Gastroesophageal sphincter (tissue), 4 donors: ENCODE measurements around the gene ACOT7. TPM values are rescaled to one million over a fixed set of nuclear protein-coding genes. Genes with fewer than 3 reads are reported as not detected.

Source experiments
- ATAC-seq: fragments of 150-250 bp; one replicate; pipeline ENCODE4 v1.9.1; 2016; ENCODE audit warnings: mild to moderate bottlenecking, moderate library complexity
- H3K27ac ChIP-seq, 4 donors: fragments of 200-600 bp; sonication (generic) in 3 of 4; 1 replicate in 3 of 4; 2 replicates in 1 of 4; pipeline ENCODE4 v1.5.1; 2016 to 2019
- H3K27me3 ChIP-seq: fragments of 200-600 bp; sonication (generic); one replicate; pipeline ENCODE4 v1.5.1; 2019
- H3K36me3 ChIP-seq, 2 donors: fragments of 200-600 bp; sonication (generic); one replicate each; pipeline ENCODE4 v1.5.1; 2019; ENCODE audit warnings: control low read depth in 1 of 2
- H3K4me1 ChIP-seq, 3 donors: fragments of 200-600 bp; sonication (generic); 1 replicate in 2 of 3; 2 replicates in 1 of 3; pipeline ENCODE4 v1.5.1; 2016 to 2019; ENCODE audit warnings: control low read depth in 2 of 3
- H3K4me3 ChIP-seq, 2 donors: fragments of 200-600 bp; sonication (generic); one replicate each; pipeline ENCODE4 v1.5.1; 2019; ENCODE audit warnings: mild to moderate bottlenecking in 1 of 2, moderate library complexity in 1 of 2
- H3K9me3 ChIP-seq, 3 donors: fragments of 200-600 bp; sonication (generic); one replicate each; pipeline ENCODE4 v1.5.1; 2017 to 2019; ENCODE audit warnings: control low read depth in 2 of 3
- EP300 ChIP-seq: sonication (generic); formaldehyde crosslinking; IDR thresholded peaks from one replicate; pipeline ENCODE4 v1.6.1; 2017; ENCODE audit warnings: antibody characterized with exemption, mild to moderate bottlenecking
- POLR2A ChIP-seq, 2 donors: fragments of 450-650 bp; IDR thresholded peaks; one replicate each; pipeline ENCODE4 v1.6.1; 2017; ENCODE audit warnings: antibody characterized with exemption in 2 of 2, mild to moderate bottlenecking in 2 of 2, moderate library complexity in 1 of 2
- POLR2AphosphoS5 ChIP-seq: sonication (generic); formaldehyde crosslinking; IDR thresholded peaks from one replicate; pipeline ENCODE4 v1.6.1; 2017; ENCODE audit warnings: antibody characterized with exemption
- WGBS, 2 donors: methylation state at CpG; one replicate each; pipeline ENCODE4 v1.1.5; 2018; ENCODE audit warnings: low coverage in 1 of 2; 5-methylcytosine and 5-hydroxymethylcytosine counted together
- total RNA-seq, 4 donors: library from RNA; depleted of rRNA; stranded (reverse); fragments of >200 nt; gene quantifications; one replicate each; pipeline ENCODE4 v1.1.0, GENCODE V29; 2016
- TF ChIP-seq, protein P1 (sequence below), 4 experiments: fragments of 200-600 bp in 2 of 4; fragments of 450-650 bp in 2 of 4; sonication (generic) in 1 of 4; IDR thresholded peaks; one replicate each; pipeline ENCODE4 v1.5.1; 2017 to 2019; ENCODE audit warnings: antibody characterized with exemption in 4 of 4, mild to moderate bottlenecking in 2 of 4, moderate library complexity in 2 of 4

Gene ACOT7
- total RNA-seq, 4 donors from 2014 or later, result 22.3 to 32.5 (median 25.0) TPM

DNA sequence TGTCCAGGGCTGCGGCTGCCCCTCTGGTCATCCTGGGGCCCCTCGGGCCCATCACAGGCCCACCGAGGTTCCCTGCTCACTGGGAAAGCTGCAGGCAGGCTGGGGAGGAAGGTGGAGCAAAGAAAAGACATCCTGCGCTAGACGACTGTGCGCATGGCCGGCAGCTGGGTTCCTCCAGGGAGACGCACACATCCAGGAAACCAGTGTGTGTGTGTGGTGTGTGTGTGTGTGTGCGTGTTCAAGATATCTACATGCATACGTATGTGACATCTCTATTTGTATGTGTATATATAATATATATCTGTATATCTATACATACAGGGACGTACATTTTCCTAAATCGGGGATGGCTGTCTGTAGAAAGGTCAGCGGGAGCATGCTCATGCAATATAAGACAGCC is 63.7 kb downstream of the ACOT7 start:
- Histone ChIP-seq H3K27ac (no peak overlapping the region), H3K4me1 (peaks cover 0 to 25% (median 16%) of the 10 kb centered on the region in 3 donors), H3K27me3 (no peaks in the 10 kb centered on the region), H3K9me3 (no peaks in the 10 kb centered on the region), H3K36me3 (peaks cover 0 to 19% of the 10 kb centered on the region in 2 donors), H3K4me3 (no peak overlapping the region)
- ATAC-seq, result no peak
- WGBS, 2 donors, result 38% methylated on average over 13 of the region's 13 CpGs; no CpG with 5 or more reads in 1 of the 2 donors
- TF ChIP-seq POLR2A (IDR thresholded peaks at IDR 0.05) (no peak), POLR2AphosphoS5 (no peak), EP300 (no peak)
- TF ChIP-seq, protein P1, sequence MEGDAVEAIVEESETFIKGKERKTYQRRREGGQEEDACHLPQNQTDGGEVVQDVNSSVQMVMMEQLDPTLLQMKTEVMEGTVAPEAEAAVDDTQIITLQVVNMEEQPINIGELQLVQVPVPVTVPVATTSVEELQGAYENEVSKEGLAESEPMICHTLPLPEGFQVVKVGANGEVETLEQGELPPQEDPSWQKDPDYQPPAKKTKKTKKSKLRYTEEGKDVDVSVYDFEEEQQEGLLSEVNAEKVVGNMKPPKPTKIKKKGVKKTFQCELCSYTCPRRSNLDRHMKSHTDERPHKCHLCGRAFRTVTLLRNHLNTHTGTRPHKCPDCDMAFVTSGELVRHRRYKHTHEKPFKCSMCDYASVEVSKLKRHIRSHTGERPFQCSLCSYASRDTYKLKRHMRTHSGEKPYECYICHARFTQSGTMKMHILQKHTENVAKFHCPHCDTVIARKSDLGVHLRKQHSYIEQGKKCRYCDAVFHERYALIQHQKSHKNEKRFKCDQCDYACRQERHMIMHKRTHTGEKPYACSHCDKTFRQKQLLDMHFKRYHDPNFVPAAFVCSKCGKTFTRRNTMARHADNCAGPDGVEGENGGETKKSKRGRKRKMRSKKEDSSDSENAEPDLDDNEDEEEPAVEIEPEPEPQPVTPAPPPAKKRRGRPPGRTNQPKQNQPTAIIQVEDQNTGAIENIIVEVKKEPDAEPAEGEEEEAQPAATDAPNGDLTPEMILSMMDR (IDR thresholded peaks at IDR 0.05), result no peak

DNA sequence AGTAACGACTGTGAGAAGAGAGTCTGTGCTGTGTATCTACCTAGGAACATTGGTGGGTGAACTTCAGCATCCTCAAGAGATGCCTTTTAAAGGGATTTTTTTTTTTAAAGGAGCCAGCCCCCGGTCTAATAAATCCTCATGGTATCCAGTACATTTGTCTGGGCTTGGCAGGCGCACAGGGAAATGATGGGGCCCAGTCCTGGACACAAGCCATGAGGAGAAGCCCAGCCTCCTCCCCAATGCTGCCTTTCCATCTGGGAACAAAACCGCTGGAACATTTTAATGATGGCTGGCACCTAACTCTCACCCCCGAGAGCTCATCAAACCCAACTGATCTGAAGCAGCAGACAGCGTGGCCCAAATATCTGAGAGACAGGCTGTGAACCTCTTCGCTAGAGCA is 64.2 kb downstream of the ACOT7 start:
- H3K27ac ChIP-seq, result no peak overlapping the region
- H3K4me1 ChIP-seq, result peaks cover 0 to 25% (median 16%) of the 10 kb centered on the region in 3 donors
- H3K36me3 ChIP-seq, result peaks cover 0 to 19% of the 10 kb centered on the region in 2 donors
- H3K27me3 ChIP-seq, result no peaks in the 10 kb centered on the region
- H3K9me3 ChIP-seq, result no peaks in the 10 kb centered on the region
- H3K4me3 ChIP-seq, result no peak overlapping the region
- ATAC-seq, result no peak
- 45% methylated on average over 2 of the region's 7 CpGs; no CpG with 5 or more reads in 1 of the 2 donors for WGBS, 2 donors
- no peak for TF ChIP-seq POLR2A (IDR thresholded peaks at IDR 0.05)

DNA sequence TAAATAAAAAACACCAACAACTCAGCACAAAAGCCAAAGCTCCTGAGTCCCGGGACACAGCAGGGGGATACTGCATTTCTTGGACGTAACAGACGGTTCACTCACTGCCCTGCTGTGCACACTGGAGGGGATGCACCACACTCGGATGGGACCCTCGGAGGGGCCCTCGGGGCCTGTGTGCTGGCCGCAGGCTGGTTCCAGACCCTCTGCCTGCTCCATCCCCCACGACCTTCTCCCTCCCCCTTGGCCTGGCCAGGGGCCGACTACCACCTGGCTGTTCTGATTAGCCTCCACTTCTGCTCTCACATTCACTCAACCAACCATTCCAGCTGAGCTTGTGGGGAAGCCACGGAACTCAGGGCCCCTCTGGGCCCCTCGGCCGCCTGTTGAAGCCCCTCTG is 64.9 kb downstream of the ACOT7 start:
- 64 to 77% methylated on average over 3 to 6 of the region's 12 CpGs for WGBS, 2 donors
- TF ChIP-seq, protein P1 (IDR thresholded peaks at IDR 0.05), result no peak
- TF ChIP-seq EP300, result no peak
- TF ChIP-seq POLR2A (IDR thresholded peaks at IDR 0.05), result no peak
- TF ChIP-seq POLR2AphosphoS5, result no peak
- Histone ChIP-seq H3K36me3 (peaks cover 0 to 19% of the 10 kb centered on the region in 2 donors), H3K9me3 (no peaks in the 10 kb centered on the region), H3K4me3 (no peak overlapping the region), H3K27me3 (no peaks in the 10 kb centered on the region), H3K27ac (no peak overlapping the region), H3K4me1 (peaks cover 0 to 25% (median 16%) of the 10 kb centered on the region in 3 donors)
- ATAC-seq, result no peak

DNA sequence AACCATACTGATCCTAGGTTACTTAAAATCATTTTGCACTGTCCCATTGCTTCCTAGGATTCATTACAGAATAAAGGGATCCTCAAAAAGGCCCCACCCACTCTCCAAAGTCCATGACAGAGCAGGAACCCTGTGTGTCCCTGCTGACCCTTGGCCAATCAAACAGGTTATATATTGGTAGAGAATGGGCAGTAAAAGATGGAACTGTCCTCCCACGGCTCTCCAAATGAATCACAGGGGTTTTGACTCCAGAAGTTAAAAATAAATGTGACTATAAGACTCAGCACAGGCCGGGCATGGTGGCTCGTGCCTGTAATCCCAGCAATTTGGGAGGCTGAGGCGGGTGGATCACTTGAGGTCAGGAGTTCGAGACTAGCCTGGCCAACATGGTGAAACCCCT is 65.5 kb downstream of the ACOT7 start:
- 80 to 83% methylated on average over 1 to 3 of the region's 5 CpGs for WGBS, 2 donors
- peaks cover 0 to 19% of the 10 kb centered on the region in 2 donors for H3K36me3 ChIP-seq
- no peak overlapping the region for H3K27ac ChIP-seq
- no peaks in the 10 kb centered on the region for H3K27me3 ChIP-seq
- TF ChIP-seq POLR2A (IDR thresholded peaks at IDR 0.05) (no peak), EP300 (no peak)
- H3K9me3 ChIP-seq, result no peaks in the 10 kb centered on the region
- no peak for ATAC-seq
- no peak overlapping the region for H3K4me3 ChIP-seq
- H3K4me1 ChIP-seq, result peaks cover 0 to 25% (median 16%) of the 10 kb centered on the region in 3 donors

DNA sequence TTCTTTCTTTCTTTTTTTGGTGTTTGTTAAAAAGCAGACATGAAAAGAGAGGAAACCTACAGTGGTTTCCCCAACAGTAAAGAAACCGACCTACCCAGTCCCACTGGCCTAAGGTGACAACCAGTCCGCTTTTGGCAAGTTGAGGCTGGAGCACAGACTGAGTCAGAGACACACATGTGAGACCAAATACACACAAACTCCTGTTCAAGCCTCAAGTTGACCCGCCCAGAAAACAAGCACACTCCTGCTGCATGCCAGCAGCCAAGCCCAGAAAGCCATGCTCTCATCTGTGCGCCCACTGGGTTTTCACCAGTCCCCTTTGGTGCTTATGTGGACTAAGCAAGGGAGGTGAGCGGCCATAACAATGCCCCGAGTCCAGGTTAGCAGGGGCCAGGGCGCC is 68.1 kb downstream of the ACOT7 start:
- H3K4me3 ChIP-seq, result no peak overlapping the region
- H3K4me1 ChIP-seq, result peaks cover 0 to 21% (median 13%) of the 10 kb centered on the region in 3 donors
- no peaks in the 10 kb centered on the region for H3K27me3 ChIP-seq
- peaks cover 0 to 25% of the 10 kb centered on the region in 2 donors for H3K36me3 ChIP-seq
- H3K27ac ChIP-seq, result no peak overlapping the region
- ATAC-seq, result no peak
- 98% methylated on average over 5 of the region's 7 CpGs; no CpG with 5 or more reads in 1 of the 2 donors for WGBS, 2 donors
- TF ChIP-seq POLR2AphosphoS5 (no peak), POLR2A (IDR thresholded peaks at IDR 0.05) (no peak), EP300 (no peak)
- TF ChIP-seq, protein P1 (IDR thresholded peaks at IDR 0.05), result no peak
- no peaks in the 10 kb centered on the region for H3K9me3 ChIP-seq

DNA sequence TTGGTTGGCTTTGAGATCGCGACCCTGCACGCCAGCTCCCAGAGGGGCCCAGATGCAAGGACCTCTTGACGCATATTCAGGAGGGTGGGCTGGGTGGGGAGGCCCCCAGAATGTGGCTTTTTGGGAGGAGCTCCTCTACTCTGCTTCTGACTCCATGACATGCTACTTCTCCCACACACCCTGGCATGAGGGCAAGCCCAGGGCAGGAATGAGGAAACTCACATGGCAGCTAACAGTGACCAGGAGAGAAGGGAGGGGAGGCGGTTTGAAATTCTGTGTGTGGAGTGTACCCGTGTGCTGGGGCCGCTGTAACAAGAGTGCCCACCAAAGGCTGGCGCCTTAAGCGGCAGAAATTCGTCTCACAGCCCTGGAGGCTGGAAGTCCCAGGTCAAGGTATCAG is 71.4 kb downstream of the ACOT7 start:
- H3K27me3 ChIP-seq, result no peaks in the 10 kb centered on the region
- H3K9me3 ChIP-seq, result no peaks in the 10 kb centered on the region
- no peak overlapping the region for H3K27ac ChIP-seq
- no peak for ATAC-seq
- H3K4me3 ChIP-seq, result no peak overlapping the region
- no peaks in the 10 kb centered on the region for H3K4me1 ChIP-seq
- TF ChIP-seq POLR2A (IDR thresholded peaks at IDR 0.05), result no peak
- TF ChIP-seq, protein P1 (IDR thresholded peaks at IDR 0.05), result no peak
- no peak for TF ChIP-seq EP300
- no peak for TF ChIP-seq POLR2AphosphoS5
- peaks cover 0 to 39% of the 10 kb centered on the region in 2 donors for H3K36me3 ChIP-seq
- WGBS, 2 donors, result 89 to 93% methylated on average over 3 to 5 of the region's 10 CpGs
